GM21390 (cell line): ENCODE measurements around the gene RBBP8NL.

Experiments
- ATAC-seq: cut with Tn5 transposase; IDR thresholded peaks from one replicate; pipeline ENCODE4 v1.9.1; 2021; ENCODE audit not compliant: unreplicated experiment

Gene RBBP8NL

DNA sequence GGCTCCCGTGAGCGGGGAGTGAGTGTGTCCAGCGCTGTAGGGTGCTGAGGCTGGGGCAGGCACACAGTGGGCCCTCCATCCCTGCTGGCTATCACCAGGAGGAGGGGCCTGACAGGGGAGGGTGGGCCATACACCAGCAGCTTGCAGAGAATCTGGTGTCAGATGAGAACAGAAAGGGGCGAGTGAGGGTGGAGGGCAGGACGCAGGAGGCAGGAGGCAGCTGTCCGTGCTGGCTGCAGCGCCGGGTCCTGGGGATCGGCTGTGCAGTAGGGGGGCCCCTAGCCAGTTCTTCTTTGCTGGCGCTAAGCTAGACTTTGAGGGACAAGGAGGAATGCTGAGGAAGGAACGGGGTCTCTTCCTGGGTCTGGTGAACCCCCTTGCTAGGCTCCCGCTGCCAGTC is 18.7 kb downstream of the RBBP8NL start:
- ATAC-seq: no peak

DNA sequence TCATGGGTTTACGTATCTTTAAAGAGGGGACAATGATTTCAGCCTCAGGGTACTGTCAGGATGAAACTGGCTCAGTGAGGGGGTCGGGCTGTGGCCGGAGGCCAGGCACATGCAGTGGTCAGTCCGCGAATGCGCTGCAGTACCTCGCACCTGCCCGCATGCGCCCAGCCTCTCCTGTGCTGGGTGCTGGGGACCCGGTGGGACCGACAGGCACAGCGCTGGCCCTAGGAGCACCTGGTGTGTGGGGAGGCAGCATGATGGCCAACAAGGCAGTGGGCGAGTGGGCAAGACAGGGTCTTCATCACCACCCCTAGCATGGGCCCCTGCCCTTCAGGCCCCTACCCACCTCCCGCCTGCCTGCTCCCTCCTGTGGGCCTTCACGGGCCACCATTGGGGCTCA is 19.3 kb downstream of the RBBP8NL start:
- ATAC-seq: no peak

DNA sequence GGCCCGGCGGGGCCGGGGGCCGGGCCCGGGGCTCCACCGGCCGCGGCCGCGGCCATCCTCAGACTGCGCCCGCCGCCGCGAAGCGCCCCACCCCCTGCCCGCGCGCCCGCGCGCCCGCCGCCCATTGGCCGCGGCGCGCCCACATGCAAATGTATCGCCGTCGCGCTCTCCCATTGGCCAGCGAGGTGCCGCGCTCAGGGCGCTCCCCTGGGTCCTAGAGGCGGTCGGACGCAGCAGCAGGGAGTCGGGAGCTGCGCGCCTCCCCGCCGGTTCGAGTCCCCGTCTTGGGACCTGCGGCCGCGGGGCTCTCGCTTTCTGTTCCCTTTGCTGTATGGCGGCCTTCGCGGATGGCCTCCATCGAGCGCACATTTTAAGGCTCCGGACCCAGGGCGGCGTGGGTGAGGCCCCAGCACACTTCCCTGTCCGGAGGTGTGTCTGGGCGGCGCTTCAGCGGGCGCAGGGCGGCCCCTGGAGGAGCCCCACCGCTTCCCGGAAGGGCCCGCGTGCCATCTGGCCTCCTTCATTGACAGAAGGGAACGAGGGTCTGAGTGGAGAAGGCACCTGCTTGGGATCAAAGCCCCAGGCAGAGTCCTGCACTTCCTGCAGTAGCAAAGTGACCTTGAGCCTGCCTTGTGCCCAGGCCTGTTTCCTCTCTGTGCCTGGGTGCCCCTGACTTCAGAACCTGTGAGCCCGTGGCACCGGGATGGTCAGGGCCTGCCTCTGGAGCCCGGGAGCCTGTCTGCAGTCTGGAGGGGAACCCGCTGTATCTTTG is 19.9 kb downstream of the RBBP8NL start, which contains the start of gene CABLES2:
Gene CABLES2, minus strand, starts transcription at position 65 of the 772 bp plus-strand sequence. Its CDS starts 9 bp downstream, at position 56.
- ATAC-seq: peak; percentile 79

DNA sequence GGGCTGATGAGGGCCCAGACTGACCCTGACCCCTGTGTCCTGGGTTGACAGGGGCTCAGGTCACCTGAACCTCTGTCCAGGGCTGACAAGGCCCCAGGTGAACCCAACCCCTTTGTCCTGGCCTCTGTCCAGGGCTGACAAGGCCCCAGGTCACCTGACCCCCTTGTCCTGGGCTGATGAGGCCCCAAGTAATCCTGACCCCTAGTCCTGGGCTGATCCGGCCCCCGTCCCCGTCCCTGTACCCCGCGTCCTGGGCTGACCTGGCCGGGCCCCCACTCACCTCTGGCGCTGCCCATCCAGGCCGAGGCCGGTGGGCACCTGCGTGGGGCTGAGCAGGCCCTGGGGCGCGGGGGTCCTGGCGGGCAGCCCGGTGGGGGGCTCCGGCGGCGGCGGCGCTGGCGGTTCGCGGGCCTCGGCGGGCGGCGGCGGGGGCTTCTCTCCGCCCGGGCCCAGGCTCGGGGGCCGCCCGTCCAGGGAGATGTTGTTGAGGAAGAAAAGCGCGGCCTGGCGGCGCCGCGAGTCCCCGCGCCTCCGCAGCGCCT is 20.6 kb downstream of the RBBP8NL start:
- no peak for ATAC-seq

DNA sequence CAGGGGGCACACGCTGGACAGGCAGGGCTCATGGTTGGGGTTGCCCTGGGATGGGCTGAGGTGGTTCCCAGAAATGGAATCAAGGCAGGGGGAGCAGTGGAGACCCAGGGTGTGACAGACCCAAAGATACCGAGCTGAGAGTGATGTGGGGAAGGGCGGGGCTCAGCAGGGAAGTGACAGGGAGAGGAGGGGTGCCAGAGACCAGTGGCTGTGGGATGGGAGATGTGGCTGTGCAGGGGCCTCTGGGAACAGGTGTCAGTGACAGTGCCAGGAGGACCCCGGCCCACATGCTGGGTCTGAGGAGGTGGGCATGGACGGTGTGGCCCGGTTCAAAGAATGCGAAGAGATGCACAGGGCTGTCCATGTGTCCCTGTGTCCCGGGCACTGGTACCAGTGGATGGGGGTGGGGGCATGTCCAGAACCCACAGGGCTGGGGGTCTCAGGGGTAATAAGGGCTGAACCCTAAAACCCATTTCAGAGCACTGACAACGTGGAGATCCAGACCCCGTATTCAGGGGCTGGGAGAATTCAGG is 21.3 kb downstream of the RBBP8NL start:
- no peak for ATAC-seq

DNA sequence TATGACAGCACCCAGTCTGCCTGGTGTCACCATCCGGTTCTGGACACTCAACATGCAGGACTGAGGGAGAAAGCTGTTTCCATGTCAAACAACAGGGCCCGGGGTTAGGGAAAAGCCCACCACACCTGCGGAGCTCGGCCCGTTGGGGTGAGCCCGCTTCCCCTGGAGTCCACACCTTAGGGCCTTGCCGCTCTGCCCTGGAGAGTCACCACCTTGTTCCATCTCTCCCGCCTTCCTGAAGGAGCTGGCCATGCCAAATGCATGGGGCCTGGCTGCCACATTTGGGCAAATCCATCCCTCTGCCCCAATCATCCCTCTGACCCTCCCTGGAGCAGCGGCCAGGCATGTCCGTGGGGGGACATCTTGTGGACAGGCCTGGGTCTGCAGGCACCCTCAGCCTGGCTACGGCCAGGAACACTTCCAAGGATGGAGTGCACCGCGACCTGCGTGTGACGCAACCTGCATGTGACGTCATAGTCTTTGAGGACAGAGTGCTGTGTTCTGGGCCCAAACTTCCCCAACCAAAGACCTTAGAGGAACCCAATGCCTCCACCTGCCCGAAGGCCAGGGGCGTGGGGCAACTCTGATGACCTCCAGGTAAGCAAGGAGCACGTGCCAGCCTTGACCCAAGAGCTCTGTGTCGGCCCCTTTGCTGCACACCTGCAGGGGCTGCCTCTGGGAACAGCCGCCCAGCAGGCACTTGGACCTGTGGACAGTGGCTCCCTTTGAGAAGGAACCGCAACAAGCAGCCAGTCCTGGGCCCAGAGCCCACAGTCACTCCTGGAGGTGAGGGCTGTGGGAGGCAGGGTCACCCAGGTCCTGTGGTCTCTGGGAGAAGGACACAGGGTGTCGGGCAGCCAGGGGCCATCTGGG is 22.0 kb downstream of the RBBP8NL start:
- ATAC-seq: no peak

DNA sequence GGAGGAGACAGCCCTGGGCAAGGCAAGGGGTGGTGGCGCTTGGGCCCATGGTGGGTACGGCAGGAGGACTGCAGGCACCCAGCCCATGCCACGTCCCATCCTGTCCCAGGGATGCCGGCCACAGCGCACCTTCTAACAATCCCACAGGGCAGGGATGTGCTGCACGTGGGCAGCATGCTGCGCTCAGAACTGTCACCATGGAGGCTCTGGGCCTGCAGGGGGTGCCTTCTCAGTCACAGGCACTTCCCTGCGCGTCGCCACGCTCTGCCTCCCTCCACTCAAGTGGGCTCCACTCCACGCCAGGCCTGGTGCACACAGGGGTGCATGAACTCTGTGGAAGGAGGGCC is 22.6 kb downstream of the RBBP8NL start:
- ATAC-seq: no peak

DNA sequence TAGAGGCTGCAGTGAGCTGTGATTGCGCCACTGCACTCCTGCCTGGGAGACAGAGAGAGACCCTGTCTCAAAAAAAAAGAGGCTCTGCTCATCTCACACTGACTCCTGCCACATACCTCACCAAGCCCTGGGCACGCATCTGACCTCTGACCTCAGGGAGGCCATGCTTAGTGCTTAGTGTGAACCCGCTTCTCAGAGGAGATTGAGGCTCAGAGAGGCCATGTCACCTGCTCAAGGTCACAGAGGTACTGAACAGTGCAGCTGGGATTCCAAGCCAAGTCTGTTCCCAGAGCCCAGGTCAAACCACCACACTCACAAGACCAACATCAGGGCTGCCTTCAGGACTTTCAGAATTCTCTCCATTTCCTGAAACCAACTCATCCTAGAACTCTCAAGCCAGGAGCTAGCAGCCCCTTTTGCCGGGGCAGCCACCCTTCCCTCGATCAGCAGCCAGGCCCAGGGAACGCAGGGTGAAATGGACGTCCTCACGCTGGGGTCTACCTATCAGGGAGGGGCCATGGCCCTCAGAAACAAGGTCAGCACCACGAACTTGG is 23.1 kb downstream of the RBBP8NL start:
- no peak for ATAC-seq

DNA sequence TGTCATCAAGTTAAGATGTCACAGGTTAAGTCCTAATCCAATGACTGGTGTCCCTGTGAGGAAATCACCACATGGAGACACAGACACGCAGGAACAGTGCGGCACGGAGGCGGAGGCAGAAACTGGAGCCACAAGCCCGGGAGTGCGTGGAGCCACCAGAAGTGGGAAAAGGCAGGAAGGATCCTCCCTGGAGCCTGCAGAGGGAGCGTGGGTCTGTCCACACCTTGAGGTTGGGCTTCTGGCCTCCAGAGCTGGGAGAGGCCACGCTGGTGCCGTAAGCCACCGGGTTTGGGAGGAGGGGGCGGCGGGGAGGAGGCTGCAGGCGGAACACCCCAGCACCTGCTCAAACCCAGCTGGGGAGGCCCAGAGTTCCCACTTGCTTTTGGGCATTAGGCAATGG is 24.0 kb downstream of the RBBP8NL start:
- no peak for ATAC-seq

DNA sequence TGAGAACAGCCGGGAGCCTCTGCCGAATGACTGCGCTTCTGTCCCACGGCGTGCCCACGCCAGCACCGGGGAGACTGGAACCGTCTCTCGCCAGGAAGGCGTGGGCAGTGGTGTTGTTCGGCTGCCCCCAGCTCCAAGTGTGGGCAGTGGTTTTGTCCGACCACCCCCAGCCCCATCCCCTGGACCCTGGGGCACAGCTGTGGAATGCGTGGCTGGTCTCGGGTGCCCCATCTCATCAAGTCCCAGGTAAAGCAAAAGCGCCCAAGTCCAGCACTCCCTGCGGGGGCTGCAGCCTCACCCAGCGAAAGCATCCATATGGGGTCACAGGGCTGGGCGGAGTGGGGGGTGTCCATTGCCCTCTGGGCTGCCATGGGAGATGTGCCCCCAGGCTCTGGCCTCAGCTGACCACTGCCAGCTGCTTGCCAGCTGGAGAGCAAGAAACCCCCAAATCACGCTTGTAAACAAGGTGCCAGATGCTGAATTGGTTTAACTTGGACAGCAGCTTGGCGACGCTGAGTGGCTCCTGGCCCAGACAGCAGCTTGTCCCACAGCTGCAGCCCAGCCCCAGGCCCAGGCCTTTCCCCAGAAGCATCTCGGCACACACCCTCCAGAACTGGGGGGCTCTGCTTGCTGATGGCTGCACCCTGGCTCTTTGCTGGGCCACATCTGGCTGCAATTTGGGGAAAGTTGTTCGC is 24.7 kb downstream of the RBBP8NL start:
- no peak for ATAC-seq

DNA sequence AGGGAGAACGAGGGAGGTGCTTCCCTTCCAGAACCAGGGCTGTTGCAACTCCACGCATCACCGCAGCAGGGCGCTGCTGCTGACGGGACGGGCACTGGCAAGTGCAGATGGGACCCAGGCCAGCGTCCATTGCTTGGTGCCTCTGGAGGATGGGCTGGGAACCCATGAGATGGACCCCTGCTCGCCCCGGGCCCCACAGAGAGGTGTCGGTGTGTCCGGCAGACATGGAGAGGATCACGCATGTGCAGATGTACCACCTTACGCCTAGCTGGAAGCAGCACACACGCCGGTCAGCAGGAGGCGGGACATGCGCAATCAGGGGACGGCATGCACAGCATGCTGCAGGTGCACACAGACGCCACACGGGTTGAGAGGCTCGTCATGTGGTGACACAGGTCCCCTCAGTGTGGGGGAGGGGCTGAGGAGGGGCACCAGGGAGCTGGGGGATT is 26.0 kb downstream of the RBBP8NL start:
- ATAC-seq: no peak

DNA sequence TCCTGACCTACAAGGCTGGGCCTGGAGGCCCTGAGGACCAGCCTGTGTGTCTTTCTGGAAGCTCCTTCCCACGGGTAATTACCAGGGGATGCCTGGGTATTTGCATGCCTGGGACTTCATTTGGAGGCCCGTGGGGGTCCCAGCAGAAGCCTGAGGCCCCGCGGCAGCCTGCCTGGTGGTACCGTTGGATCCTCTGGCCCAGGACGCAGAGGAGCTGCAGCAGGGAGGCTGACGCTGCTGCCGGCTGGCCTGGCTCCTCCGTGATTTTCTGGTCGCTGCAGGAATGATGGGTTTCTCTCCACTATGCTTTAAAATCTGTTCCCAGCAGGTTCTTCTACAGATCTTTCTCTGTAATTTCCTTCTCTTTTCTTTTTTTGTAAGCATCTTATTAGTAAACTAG is 26.8 kb downstream of the RBBP8NL start:
- ATAC-seq: no peak

DNA sequence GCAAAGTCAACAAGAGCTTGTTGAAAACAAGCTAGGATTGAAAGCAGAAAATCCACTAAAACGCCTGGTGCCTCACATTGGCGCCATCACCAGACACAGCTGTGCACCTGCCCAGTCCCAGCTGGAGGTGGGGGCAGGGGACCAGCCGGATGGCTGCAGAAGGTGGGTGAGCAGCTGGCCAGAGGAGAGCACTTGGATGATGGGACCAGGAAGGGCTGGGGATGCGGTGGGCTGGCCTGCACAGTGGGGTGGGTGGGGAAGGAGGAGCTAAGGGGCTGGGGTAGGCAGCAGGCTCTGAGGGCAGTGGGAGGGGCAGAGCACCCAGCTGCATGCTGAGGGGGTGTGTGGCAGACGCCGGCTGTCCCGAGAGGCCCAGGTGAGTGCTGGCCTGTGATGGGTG is 27.3 kb downstream of the RBBP8NL start:
- ATAC-seq: no peak

DNA sequence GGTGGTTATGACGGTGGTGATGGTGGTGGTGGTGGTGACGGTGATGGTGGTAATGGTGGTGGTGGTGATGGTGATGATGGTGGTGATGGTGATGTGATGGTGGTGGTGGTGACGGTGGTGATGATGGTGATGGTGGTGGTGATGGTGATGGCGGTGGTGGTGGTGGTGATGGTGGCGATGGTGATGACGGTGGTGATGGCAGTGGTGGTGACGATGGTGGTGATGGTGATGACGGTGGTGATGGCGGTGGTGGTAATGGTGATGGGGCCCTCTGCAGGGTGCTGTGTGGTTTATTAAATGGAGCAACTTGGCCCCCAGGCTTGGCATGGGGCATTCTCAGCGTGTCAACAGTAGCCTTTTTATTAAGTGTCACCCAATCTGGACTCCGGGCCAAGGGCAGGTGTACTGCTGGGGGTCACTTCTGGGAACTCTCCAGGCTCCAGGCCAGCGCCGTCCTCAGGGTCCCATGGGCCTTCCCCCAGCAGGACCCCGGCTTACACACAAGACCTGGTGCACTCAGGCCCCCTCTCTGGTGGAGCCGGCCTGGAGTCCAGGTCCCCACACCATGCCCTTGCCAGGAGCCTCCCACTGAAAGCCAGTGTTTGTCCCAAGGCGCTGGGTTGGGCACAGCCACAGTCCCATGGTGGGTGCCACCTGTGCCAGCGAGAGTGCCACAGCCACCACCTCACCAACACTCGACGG is 29.1 kb downstream of the RBBP8NL start:
- ATAC-seq: no peak

DNA sequence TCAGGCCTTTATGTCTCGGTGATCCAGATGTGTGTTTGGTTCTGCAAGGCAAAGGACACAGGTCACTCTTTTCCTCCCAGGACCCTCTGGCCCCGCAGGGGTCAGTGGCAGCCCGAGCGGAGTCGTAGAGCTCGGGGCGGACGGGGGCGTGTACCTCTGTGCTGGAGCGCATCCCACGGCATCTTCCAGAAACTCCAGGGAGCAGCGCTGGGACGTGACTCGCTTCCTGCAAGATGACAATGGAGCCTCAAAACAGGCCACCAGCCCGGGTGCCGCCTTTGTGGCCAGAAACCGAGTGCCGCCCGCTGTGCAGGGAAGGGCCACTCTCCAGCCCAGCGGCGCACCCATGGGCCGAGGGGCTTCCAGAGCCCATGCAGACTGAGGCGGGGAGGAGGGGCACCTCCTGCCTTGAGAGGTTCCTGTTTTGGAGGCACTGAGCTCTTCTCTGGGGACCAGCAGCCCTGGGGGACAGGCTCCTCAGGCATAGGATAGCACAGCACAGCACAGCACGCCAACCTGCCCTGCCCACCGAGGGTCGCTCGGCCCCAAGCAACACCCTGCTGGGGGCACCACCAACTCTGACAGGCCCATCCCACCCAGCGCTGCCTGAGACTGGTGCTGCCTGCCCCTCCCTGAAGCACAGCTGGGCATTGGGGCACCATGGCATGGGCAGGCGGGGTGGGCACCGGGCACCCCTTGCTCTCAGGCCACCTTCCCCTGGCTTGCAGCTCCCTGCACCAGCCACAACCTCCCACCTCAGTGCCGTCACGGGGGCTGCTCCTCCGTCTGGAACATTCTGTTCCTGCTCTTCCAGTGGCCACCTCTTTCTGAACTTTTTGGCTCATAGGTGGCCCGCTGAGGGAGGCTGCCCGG is 30.7 kb downstream of the RBBP8NL start:
- no peak for ATAC-seq

DNA sequence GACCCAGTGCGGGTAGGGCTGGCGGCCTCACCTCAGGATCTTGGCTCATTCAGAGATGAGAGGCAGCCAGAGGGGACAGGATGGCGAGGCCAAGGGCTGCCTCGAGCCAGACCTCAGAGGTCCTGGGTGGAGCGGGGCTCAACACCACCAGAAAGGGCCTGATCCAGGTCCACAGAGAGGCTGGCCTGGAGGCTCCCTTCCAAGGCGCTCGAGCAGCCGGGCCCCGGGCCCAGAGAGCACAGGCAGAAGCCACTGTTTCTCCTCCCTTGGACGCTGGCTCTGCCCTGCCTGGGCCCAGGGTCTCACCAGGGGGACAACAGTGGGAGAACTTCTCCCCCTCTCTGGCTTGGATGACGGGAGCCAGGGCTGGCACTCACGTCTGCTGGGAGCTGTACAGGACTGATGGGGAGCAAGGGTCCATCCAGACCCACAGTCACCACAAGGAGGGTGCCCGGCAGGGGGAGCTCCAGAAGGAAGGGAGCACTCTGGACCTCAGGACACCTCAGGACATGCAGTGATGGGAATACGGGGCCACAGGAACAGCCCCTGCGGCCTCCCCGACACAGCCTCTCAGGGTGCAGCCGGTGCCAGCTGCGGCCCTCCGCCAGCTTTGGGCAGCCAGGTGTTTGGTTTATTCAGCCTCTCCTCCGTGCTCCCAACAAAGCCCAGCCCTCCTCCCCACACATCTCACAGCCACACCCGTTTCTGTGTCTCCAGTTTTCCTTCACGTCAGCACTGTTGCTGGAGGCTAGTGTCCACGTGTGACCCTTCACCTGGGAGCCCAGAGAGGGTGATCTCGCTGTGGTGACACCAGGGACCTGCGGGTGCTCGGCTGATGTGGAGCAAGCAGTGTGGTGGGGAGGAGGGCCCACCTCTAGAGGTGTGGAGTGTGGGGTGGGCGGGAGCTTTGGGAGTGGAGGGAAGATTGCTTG is 31.8 kb downstream of the RBBP8NL start:
- no peak for ATAC-seq

DNA sequence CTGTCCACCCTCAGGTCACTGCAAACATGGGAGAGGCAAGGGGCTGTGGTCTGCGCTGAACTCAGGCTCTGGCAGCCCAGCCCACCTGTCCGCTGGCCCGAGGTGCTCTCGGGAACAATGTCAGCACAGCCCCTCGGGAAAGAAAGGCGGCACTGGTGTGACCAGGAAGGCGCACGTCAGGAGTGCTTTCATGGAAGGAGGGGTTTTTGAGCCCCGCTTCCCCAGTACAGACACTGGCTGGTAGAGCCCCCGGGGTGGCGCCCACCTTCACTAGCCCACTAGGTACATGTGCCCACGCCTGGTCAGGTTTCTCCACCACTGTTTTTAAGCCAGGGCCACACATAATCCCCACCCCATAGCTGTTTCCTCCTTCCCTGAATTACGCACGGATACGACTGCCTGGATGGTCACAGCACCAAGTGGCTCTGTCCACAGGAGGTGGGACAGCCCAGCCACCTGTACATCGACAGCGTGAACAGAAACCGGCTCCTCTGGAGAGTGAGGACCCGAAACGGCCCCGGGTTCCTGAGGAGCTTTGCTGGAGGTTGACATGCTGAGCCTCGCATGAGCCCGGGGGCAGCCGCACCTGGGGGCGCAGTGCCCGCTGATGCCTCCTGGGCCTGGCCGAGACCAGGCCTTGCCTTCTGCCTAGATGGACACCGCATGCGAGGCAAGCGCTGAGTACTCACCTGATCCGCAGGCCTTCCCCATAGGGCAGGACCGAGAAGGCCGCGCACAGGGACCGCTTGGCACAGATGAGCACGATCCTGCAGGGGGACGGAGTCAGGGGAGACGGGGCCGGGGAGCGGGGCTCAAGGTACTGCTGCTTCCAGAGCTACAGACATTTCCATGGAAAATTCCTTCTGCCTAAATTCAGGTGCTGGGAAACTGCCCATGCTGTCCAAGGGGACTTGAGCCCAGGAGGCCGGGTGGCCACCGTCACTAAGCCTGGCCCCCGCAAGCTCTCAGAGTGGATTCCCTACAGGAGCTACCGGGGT is 32.8 kb downstream of the RBBP8NL start:
- no peak for ATAC-seq
